HG03196 (cell line): ENCODE measurements around the gene ADTRP.
"Not testable (repeated sequence)": the region's sequence is repeated elsewhere in the genome, so short reads cannot be mapped to it uniquely, and the experiment has no call there.

Source experiments
- ATAC-seq: cut with Tn5 transposase; IDR thresholded peaks from one replicate; pipeline ENCODE4 v1.9.1; 2021; ENCODE audit not compliant: unreplicated experiment

Gene ADTRP

GRCh38 chr6:11804135-11804534 lies 25.5 kb upstream of the ADTRP start:
- ATAC-seq: no peak

- no peak for ATAC-seq
Measured at GRCh38 chr6:11803591-11803971, 25.0 kb upstream of the ADTRP start.

GRCh38 chr6:11802886-11803590 lies 24.4 kb upstream of the ADTRP start:
- ATAC-seq: no peak

GRCh38 chr6:11800531-11800930 lies 21.9 kb upstream of the ADTRP start:
- ATAC-seq: not testable (repeated sequence)

- no peak for ATAC-seq
Measured at GRCh38 chr6:11798538-11798937, 19.9 kb upstream of the ADTRP start.

GRCh38 chr6:11798096-11798495 lies 19.5 kb upstream of the ADTRP start:
- no peak for ATAC-seq

DNA sequence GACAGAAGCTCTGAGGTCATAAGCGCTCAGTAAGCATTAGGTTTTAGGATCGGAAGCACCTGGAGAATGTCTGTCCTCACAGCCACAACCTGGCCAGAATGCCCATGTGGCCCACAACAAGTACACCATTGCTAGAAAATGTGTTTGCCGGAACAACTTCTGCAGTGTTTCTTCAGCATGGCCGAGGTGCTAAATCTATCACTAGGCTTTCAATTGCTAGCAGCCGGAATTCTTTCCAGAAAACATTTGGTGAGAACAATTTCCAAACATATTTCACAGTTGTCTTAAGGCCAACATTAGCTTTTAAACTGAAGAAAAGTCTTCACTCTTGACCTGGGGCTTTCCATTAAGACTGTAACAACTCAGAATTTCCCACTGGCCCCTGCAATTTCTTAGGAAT lies 18.2 kb upstream of the ADTRP start:
- no peak for ATAC-seq

GRCh38 chr6:11795403-11795802 lies 16.8 kb upstream of the ADTRP start:
- ATAC-seq: no peak

- no peak for ATAC-seq
Measured at GRCh38 chr6:11793277-11793676, 14.7 kb upstream of the ADTRP start.

- no peak for ATAC-seq
Measured at GRCh38 chr6:11791354-11792107, 12.9 kb upstream of the ADTRP start.

- no peak for ATAC-seq
Measured at GRCh38 chr6:11789744-11790143, 11.1 kb upstream of the ADTRP start.

DNA sequence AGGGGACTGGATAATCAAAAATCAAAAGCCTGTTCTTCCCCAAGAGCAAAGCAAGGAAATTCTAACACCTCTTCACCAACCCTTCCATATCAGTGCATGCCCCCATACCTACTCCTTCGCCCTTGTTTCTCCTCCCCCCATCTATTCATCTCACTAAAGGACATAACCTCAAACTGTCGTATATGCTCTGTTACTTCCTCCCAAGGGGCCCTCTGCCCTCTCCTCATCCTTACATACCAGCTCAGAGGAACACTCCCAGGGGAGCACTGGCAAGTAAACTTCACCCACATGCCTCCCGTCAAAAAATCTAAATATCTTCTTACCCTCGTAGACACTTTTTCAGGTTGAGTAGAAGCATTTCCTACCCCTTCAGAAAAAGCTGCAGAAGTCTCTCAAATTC lies 9.4 kb upstream of the ADTRP start:
- no peak for ATAC-seq

- peak; percentile 87 for ATAC-seq
Measured at GRCh38 chr6:11785774-11786579, 7.4 kb upstream of the ADTRP start.

DNA sequence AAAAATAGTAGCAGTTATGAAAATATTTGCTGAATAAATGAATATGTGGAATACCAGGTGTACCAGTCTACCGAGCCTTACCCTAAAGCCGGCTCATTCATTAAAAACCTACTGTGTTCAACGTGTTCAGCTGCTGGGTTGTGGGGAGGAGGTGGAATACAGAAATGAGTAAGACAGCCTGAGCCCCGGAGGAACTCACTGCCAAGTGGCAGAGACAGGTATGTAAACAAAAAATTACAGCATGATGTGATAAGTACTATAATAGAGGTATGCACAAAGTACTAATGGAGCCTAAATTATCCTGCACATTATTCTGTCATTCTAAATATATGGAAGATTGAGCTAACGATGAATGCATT lies 6.8 kb upstream of the ADTRP start:
- no peak for ATAC-seq

DNA sequence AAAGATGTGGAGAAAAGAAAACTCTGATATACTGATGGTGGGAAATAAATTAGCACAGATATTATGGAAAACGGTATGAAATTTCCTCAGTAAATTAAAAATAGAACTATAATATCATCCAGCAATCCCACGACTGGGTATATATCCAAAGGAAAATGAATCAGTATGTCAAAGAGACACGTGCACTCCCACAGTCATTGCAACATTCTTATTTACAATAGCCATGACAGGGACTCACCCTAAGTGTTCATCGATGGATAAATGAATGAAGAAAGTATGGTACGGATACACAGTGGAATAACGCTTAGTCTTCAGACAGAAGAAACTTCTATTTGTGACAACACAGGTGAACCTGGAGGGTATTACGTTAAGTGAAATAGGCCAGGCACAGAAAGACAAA lies 5.7 kb upstream of the ADTRP start:
- ATAC-seq: no peak

- ATAC-seq: no peak
Measured at GRCh38 chr6:11783524-11784064, 5.0 kb upstream of the ADTRP start.

GRCh38 chr6:11782524-11782923 lies 3.9 kb upstream of the ADTRP start:
- no peak for ATAC-seq

GRCh38 chr6:11780097-11780428 lies 1.5 kb upstream of the ADTRP start:
- no peak for ATAC-seq

- no peak for ATAC-seq
Measured at GRCh38 chr6:11779329-11780096, 910 bp upstream of the ADTRP start.

DNA sequence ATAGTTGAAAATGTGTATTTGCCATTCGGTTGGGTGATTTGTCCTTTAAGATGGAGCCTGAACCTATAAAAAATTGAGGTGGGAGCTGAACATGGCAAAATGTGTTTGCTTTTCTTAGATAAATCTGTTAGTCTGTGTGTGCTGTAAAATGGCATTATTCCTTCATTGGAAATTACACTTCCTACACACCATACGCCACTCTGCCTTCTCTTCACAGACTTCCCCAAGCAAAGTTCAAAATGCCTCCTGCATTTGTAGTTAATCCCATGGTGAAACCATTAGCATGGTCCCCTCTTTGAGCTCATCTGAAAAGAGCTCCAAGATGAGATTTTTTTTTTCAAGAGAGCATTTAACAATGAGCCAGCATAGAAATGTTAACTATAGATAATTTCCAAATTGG lies 567 bp downstream of the ADTRP start:
- no peak for ATAC-seq

DNA sequence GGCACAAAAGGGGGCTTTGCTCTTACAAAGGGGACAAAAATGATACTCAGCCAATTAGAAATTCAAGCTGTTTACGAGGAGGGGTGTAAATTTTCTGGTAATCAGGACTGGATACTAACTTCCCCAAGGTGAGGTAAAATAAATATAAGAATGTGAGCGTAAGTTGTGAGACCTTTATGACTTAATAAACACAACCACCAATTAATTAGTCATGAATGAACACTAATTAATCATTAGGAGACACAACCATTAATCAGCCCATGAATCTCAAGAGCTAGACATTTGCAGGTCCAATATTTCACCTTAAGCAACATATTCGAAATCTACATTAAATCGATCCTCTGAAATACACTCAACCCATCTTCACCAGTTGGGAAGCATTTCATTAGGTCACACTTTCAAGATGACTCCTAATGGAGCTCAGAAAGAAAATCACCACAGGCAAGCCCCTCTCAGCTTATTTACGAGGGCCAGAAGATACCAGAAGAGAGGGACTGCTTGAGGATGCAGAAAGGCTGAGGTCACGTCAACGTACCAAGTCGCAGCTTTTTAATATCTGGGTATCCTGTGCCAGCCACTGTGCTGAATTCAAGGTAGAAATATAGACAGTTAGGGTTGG lies 2.7 kb downstream of the ADTRP start:
- no peak for ATAC-seq
